HepG2 (cell line): Measurements from ENCODE around the gene USB1. TPM values are rescaled to one million over a fixed set of nuclear protein-coding genes. Genes with fewer than 3 reads are reported as not detected.

Experiments used
- ATAC-seq: fragments of 200-7000 bp; cut with Tn5 transposase; 3 replicates; pipeline ENCODE4 v1.9.1; 2020; ENCODE audit warnings: mild to moderate bottlenecking, moderate library complexity
- BruUV-seq: library from RNA; stranded (reverse); fragments of 400-500 nt; replicated peaks from 2 replicates; lab custom pipeline; 2021; lab: Mats Ljungman, UMichigan
- CTCF ChIA-PET: fragments of 300-600 bp; formaldehyde crosslinking; extraction: SDS; loops from one replicate; lab custom pipeline; 2021; ENCODE audit warnings: low total read pairs, inconsistent platforms, low intra/inter-chr PET ratio; lab: Yijun Ruan, JAX
- POLR2A ChIA-PET: fragments of 350-600 bp; sonication (Branson Sonifier 250); formaldehyde crosslinking; loops from one replicate; lab custom pipeline; 2020; ENCODE audit warnings: antibody characterized with exemption, inconsistent platforms; lab: Yijun Ruan, JAX
- DNase-seq: peaks from one replicate; pipeline ENCODE4 v3.0.0-alpha.2; 2015; ENCODE audit warnings: low spot score
- FAIRE-seq: peaks from 3 replicates; lab custom pipeline; 2011; peaks lifted over from hg19 to GRCh38; lab: Jason Lieb, UNC
- H2AFZ ChIP-seq: one replicate; pipeline ENCODE4 v1.6.1; 2011; ENCODE audit warnings: low read length, inconsistent platforms
- H3K27ac ChIP-seq: fragments of 300-600 bp; 3 replicates; pipeline ENCODE4 v1.8.0; 2011; ENCODE audit warnings: mixed run types, mild to moderate bottlenecking, mixed read lengths, low read length, inconsistent platforms; ENCODE audit not compliant: insufficient read depth; ENCODE audit errors: extremely low read length
- H3K27me3 ChIP-seq, 2 experiments: fragments of 200-600 bp in 1 of 2; 2 replicates in 1 of 2; 3 replicates in 1 of 2; pipeline versions ENCODE4 v1.6.0 to v1.8.0; 2011; ENCODE audit warnings: low read length in 2 of 2, mild to moderate bottlenecking in 2 of 2, moderate library complexity in 2 of 2, inconsistent platforms in 1 of 2; ENCODE audit not compliant: insufficient read depth in 2 of 2, control insufficient read depth in 1 of 2
- H3K36me3 ChIP-seq, 2 experiments: fragments of 200-600 bp in 1 of 2; replicated peaks in 1 of 2; 2 replicates in 1 of 2; 3 replicates in 1 of 2; pipeline versions ENCODE4 v1.5.1 to v1.8.0; 2011; ENCODE audit warnings: low read length in 2 of 2, inconsistent platforms in 1 of 2; ENCODE audit not compliant: insufficient read depth in 2 of 2, control insufficient read depth in 1 of 2
- H3K4me1 ChIP-seq: 2 replicates; pipeline ENCODE4 v1.5.1; 2012; ENCODE audit warnings: low read length, inconsistent platforms; ENCODE audit not compliant: insufficient read depth
- H3K4me2 ChIP-seq: 2 replicates; pipeline ENCODE4 v1.6.0; 2011; ENCODE audit warnings: low read depth, low read length, inconsistent platforms
- H3K4me3 ChIP-seq, 3 experiments: fragments of 200-600 bp in 1 of 3; sonication (generic), shearing (Covaris generic) in 1 of 3; replicated peaks in 1 of 3; 2 replicates each; pipeline ENCODE4 v1.5.1; 2011 to 2016; ENCODE audit warnings: low read length in 3 of 3, inconsistent platforms in 2 of 3, low read depth in 2 of 3, mild to moderate bottlenecking in 2 of 3, control low read depth in 1 of 3, mixed read lengths in 1 of 3; ENCODE audit not compliant: insufficient read depth in 1 of 3
- H3K79me2 ChIP-seq: one replicate; pipeline ENCODE4 v1.6.1; 2011; ENCODE audit warnings: low read length, inconsistent platforms; ENCODE audit not compliant: insufficient read depth
- H3K9ac ChIP-seq: 2 replicates; pipeline ENCODE4 v1.6.0; 2011; ENCODE audit warnings: mild to moderate bottlenecking, low read depth, low read length, inconsistent platforms; ENCODE audit not compliant: insufficient read depth
- H3K9me3 ChIP-seq: 2 replicates; pipeline ENCODE4 v1.5.1; 2012; ENCODE audit warnings: mild to moderate bottlenecking, low read length
- H4K20me1 ChIP-seq: 2 replicates; pipeline ENCODE4 v1.6.0; 2011; ENCODE audit warnings: inconsistent platforms, mild to moderate bottlenecking, low read length, moderate library complexity; ENCODE audit not compliant: insufficient read depth
- KAT7 ChIP-seq: IDR thresholded peaks from 2 replicates; pipeline ENCODE4 v1.6.1; 2018; ENCODE audit warnings: borderline replicate concordance, missing compliant biosample characterization
- MLLT10 ChIP-seq: sonication (generic); formaldehyde crosslinking; IDR thresholded peaks from 2 replicates; pipeline ENCODE4 v1.4.0; 2020; ENCODE audit warnings: missing genetic modification reagents
- PCBP2 ChIP-seq: fragments of 200-400 bp; formaldehyde crosslinking; optimal IDR thresholded peaks from 2 replicates; pipeline ENCODE3; 2018; ENCODE audit warnings: low read length, low read depth; ENCODE audit not compliant: poor library complexity, severe bottlenecking
- SOX5 ChIP-seq: IDR thresholded peaks from 2 replicates; pipeline ENCODE4 v1.6.1; 2016; ENCODE audit warnings: borderline replicate concordance
- TOE1 ChIP-seq: sonication (generic); formaldehyde crosslinking; IDR thresholded peaks from 2 replicates; pipeline ENCODE4 v1.4.0; 2020; ENCODE audit warnings: mild to moderate bottlenecking, missing genetic modification reagents
- ZBTB34 ChIP-seq: sonication (generic); formaldehyde crosslinking; IDR thresholded peaks from 2 replicates; pipeline ENCODE4 v1.8.0; 2022; ENCODE audit warnings: mild to moderate bottlenecking, missing genetic modification reagents
- ZFP82 ChIP-seq: sonication (generic); formaldehyde crosslinking; IDR thresholded peaks from 2 replicates; pipeline ENCODE4 v1.5.1; 2020; ENCODE audit warnings: mild to moderate bottlenecking, missing genetic modification reagents, borderline replicate concordance
- ZNF124 ChIP-seq: sonication (generic); formaldehyde crosslinking; IDR thresholded peaks from 2 replicates; pipeline ENCODE4 v1.4.0; 2020; ENCODE audit warnings: missing genetic modification reagents
- ZNF207 ChIP-seq: fragments of 450-650 bp; IDR thresholded peaks from 2 replicates; pipeline ENCODE4 v1.6.1; 2016; ENCODE audit warnings: antibody characterized with exemption, borderline replicate concordance
- ZNF501 ChIP-seq: sonication (generic); formaldehyde crosslinking; IDR thresholded peaks from 2 replicates; pipeline ENCODE4 v1.5.1; 2020; ENCODE audit warnings: mild to moderate bottlenecking, moderate library complexity, missing genetic modification reagents
- ZNF558 ChIP-seq: sonication (generic); formaldehyde crosslinking; IDR thresholded peaks from 2 replicates; pipeline ENCODE4 v1.9.0; 2022; ENCODE audit warnings: mild to moderate bottlenecking, missing genetic modification reagents, borderline replicate concordance
- ZNF644 ChIP-seq: IDR thresholded peaks from 2 replicates; pipeline ENCODE4 v1.6.1; 2016; ENCODE audit warnings: low read depth
- ZNF724P ChIP-seq: sonication (generic); formaldehyde crosslinking; IDR thresholded peaks from 2 replicates; pipeline ENCODE4 v1.8.0; 2022; ENCODE audit warnings: missing genetic modification reagents, borderline replicate concordance
- ZNF781 ChIP-seq: sonication (generic); formaldehyde crosslinking; IDR thresholded peaks from 2 replicates; pipeline ENCODE4 v1.5.1; 2020; ENCODE audit warnings: borderline replicate concordance, mild to moderate bottlenecking, missing genetic modification reagents; ENCODE audit errors: not compliant biosample characterization
- WGBS: methylation state at CpG from one replicate; pipeline ENCODE4 v1.1.6; 2017; ENCODE audit warnings: low lambda C conversion rate; 5-methylcytosine and 5-hydroxymethylcytosine counted together
- in situ Hi-C: cut with HindIII; loops from 2 replicates; pipeline ENCODE4 v1.10.0; 2017; ENCODE audit warnings: low pct_unique_long_range_greater_than_20kb; ENCODE audit not compliant: extremely low pct_ligation_motif_present
- intact Hi-C: fragments of 100-400 bp; cut with micrococcal nuclease; formaldehyde crosslinking; loops from one replicate; pipeline ENCODE4 v1.10.0; 2022; ENCODE audit not compliant: unreplicated experiment
- polyA plus RNA-seq, 8 experiments: library from polyadenylated mRNA; depleted of rRNA in 3 of 8; stranded (reverse) in 7 of 8; unstranded in 1 of 8; fragments of >200 nt; fragmentation: Illumina TruSeq in 4 of 8; extraction: Trizol in 4 of 8; gene quantifications; 2 replicates each; pipeline versions ENCODE4 v1.2.1 to v1.2.3, GENCODE V29; 2011 to 2016; ENCODE audit warnings: low read depth in 4 of 8, missing spikeins in 1 of 8, mixed read lengths in 1 of 8; ENCODE audit not compliant: insufficient read depth in 1 of 8
- total RNA-seq, 5 experiments: library from RNA; depleted of rRNA; stranded (reverse); fragments of >200 nt; fragmentation: Illumina TruSeq; extraction: Trizol; gene quantifications; 2 replicates each; pipeline ENCODE4 v1.2.3, GENCODE V29; 2016; ENCODE audit warnings: low read depth in 1 of 5
- TF ChIP-seq, protein P1 (sequence below): sonication (generic); formaldehyde crosslinking; IDR thresholded peaks from 2 replicates; pipeline ENCODE4 v1.8.1; 2023; ENCODE audit warnings: mild to moderate bottlenecking, missing genetic modification reagents
- TF ChIP-seq, protein P2 (sequence below): sonication (generic); formaldehyde crosslinking; IDR thresholded peaks from 2 replicates; pipeline ENCODE4 v1.9.0; 2021; ENCODE audit warnings: missing genetic modification reagents, borderline replicate concordance

USB1 gene
- total and polyA plus RNA-seq, 2 of the 13 experiments (the other 11 are each of a cell fraction or from before 2014, with no cell fraction given) = 16.7 to 65.4 TPM

DNA sequence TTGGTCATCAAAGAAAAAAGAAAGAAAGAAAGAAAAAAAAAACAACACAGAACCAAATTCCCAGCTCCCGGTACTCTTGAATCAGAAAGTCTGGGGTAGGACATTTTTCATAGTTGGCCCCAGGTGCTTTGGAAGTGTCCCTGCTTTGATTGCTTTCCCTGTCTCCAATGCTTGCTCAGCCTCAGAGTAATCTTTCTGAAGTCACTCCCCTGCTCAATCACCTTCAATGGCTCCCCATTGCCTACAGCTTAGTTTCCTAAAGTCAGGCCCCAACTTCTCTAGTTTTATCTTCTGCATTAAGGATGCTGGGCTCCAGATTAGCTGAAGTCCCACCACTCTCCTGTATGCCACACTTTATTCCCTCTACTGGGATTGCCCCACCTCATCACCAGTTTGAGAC, 47.4 kb upstream of the USB1 start:
- TF ChIP-seq MLLT10 (CRISPR knock-in tag) (no peak), ZBTB34 (CRISPR knock-in tag) (no peak), PCBP2 (no peak), ZNF558 (CRISPR knock-in tag) (no peak), ZNF644 (no peak), ZNF781 (CRISPR knock-in tag) (no peak), ZNF124 (no peak), SOX5 (CRISPR knock-in tag) (no peak), TOE1 (no peak), KAT7 (CRISPR knock-in tag) (no peak), ZNF724P (no peak), ZFP82 (CRISPR knock-in tag) (no peak), ZNF207 (no peak), ZNF501 (CRISPR knock-in tag) (no peak)
- TF ChIP-seq, protein P1, sequence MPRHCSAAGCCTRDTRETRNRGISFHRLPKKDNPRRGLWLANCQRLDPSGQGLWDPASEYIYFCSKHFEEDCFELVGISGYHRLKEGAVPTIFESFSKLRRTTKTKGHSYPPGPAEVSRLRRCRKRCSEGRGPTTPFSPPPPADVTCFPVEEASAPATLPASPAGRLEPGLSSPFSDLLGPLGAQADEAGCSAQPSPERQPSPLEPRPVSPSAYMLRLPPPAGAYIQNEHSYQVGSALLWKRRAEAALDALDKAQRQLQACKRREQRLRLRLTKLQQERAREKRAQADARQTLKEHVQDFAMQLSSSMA (CRISPR knock-in tag) = no peak
- TF ChIP-seq, protein P2, sequence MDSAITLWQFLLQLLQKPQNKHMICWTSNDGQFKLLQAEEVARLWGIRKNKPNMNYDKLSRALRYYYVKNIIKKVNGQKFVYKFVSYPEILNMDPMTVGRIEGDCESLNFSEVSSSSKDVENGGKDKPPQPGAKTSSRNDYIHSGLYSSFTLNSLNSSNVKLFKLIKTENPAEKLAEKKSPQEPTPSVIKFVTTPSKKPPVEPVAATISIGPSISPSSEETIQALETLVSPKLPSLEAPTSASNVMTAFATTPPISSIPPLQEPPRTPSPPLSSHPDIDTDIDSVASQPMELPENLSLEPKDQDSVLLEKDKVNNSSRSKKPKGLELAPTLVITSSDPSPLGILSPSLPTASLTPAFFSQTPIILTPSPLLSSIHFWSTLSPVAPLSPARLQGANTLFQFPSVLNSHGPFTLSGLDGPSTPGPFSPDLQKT (CRISPR knock-in tag) = no peak
- TF ChIP-seq, all 625 proteins: peak for 0
- H3K9ac ChIP-seq = no peak overlapping the region
- H3K4me1 ChIP-seq = peaks cover 30% of the 10 kb centered on the region
- intact Hi-C loops = no loop called here
- H3K4me2 ChIP-seq = no peak overlapping the region
- CTCF ChIA-PET = no interaction called here
- no peak overlapping the region for H3K4me3 ChIP-seq
- peaks cover 5 to 31% of the 10 kb centered on the region in 2 experiments; a peak in 4 of 5 replicates for H3K27me3 ChIP-seq
- ATAC-seq = no peak
- H2AFZ ChIP-seq = no peak overlapping the region
- no peaks in the 10 kb centered on the region for H3K36me3 ChIP-seq
- WGBS = 97% methylated on average over 1 of the region's 1 CpG
- POLR2A ChIA-PET = no interaction called here
- H4K20me1 ChIP-seq = peaks cover 4% of the 10 kb centered on the region; the same call in 1 of the 2 replicates
- no peaks in the 10 kb centered on the region for H3K9me3 ChIP-seq
- no TSS peak for BruUV-seq
- DNase-seq = no peak
- in situ Hi-C loops = no loop called here
- no peak for FAIRE-seq
- no peak overlapping the region for H3K27ac ChIP-seq
- H3K79me2 ChIP-seq = no peaks in the 10 kb centered on the region
